Ovary (tissue), 3 donors: Measurements from ENCODE around the gene CPN1.
"Not testable (repeated sequence)": the region's sequence is repeated elsewhere in the genome, so short reads cannot be mapped to it uniquely, and the experiment has no call there.

ENCODE experiments used
- CTCF ChIP-seq, 3 donors: fragments of 450-650 bp in 2 of 3; fragments of 200-600 bp in 1 of 3; IDR thresholded peaks; one replicate each; pipeline versions ENCODE4 v1.5.1 to v1.8.0; 2016 to 2022; ENCODE audit warnings: antibody characterized with exemption in 3 of 3, mild to moderate bottlenecking in 1 of 3
- EP300 ChIP-seq: sonication (generic); formaldehyde crosslinking; IDR thresholded peaks from one replicate; pipeline ENCODE4 v1.6.1; 2017; ENCODE audit warnings: antibody characterized with exemption
- donor health status: DM: no; HTN: no; CAD: no.

GRCh38 chr10:100011906-100012305, 69.8 kb downstream of the CPN1 start:
- not testable (repeated sequence) for TF ChIP-seq CTCF (IDR thresholded peaks at IDR 0.05); EP300
